ENCODE data around the gene PRMT1. TPM values are rescaled to one million over a fixed set of nuclear protein-coding genes. Genes with fewer than 3 reads are reported as not detected.

Gene PRMT1
- 156 TPM for total RNA-seq

DNA sequence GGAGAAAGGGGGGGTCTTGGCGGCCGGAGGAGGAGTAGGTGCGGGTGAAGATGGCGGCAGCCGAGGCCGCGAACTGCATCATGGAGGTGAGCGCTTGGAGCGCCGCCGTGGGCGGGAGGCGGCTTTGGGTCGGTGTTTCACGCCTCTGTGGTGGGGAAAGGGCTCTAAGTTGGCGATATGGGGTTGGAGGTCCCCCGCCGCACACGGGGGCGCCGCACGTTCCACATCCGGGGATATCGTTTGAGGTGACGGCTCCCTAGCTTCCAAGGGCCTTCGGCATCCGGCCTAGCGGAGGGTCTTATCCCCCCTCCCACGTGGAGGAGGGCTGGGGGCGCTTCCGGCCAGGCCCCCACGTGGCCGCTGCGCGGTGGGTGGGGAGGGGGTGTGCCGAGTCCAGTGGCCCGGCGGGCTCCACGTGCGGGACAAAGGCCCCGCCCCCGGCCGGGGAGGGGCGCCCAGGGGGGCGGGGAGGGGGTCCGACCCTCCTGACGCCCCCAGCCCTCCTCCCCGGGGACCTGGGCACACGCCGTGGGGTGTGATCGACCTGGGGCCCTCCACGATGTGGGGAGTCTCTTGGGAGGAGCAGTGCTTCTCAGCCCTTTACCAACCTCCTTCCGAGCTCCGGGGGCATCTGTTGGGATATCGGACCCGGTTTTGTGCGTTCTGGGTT is at the start of gene PRMT1:
Gene PRMT1, plus strand, starts transcription at position 41 of the 670 bp plus-strand sequence. Its CDS starts 10 bp downstream, at position 51.
- Histone ChIP-seq H3K36me3 (peaks cover 0 to 14% of the 10 kb centered on the region in 2 donors), H3K27me3 (no peaks in the 10 kb centered on the region), H3K4me3 (peak within 1 kb of the TSS; percentile 80 to 89), H3K27ac (peak within 1 kb of the TSS; percentile 95), H3K4me1 (peaks cover 54% of the 10 kb centered on the region), H3K9me3 (no peaks in the 10 kb centered on the region)
- DNase-seq (ENCODE audit: extremely low spot score in 2 of 2), result no peak
- TF ChIP-seq POLR2A (IDR thresholded peaks at IDR 0.05) (peak in 1 of 2 donors; percentile 86), POLR2AphosphoS5 (IDR thresholded peaks at IDR 0.05; ENCODE audit: insufficient read depth in 1 of 2, low read depth in 1 of 2) (peak in 1 of 2 donors; percentile 96)
- TF ChIP-seq, protein P1, sequence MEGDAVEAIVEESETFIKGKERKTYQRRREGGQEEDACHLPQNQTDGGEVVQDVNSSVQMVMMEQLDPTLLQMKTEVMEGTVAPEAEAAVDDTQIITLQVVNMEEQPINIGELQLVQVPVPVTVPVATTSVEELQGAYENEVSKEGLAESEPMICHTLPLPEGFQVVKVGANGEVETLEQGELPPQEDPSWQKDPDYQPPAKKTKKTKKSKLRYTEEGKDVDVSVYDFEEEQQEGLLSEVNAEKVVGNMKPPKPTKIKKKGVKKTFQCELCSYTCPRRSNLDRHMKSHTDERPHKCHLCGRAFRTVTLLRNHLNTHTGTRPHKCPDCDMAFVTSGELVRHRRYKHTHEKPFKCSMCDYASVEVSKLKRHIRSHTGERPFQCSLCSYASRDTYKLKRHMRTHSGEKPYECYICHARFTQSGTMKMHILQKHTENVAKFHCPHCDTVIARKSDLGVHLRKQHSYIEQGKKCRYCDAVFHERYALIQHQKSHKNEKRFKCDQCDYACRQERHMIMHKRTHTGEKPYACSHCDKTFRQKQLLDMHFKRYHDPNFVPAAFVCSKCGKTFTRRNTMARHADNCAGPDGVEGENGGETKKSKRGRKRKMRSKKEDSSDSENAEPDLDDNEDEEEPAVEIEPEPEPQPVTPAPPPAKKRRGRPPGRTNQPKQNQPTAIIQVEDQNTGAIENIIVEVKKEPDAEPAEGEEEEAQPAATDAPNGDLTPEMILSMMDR (IDR thresholded peaks at IDR 0.05), result no peak
- intact Hi-C loops (cut with DNase I), result no loop called here

DNA sequence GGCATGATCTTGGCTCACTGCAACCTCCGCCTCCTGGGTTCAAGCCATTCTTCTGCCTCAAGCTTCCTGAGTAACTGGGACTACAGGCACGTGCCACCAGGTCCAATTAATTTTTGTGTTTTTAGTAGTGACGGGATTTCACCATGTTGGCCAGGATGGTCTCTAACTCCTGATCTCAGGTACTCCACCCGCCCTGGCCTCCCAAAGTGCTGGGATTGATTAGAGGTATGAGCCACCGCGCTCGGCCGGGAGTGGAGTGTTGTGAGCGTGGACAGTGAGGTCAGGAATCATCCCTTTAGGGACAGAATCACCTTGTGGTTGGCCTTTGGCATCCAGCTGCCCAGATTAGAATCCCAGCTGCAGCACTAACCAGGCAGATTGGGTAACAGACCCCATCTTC is 47.4 kb upstream of the PRMT1 start:
- no peak for TF ChIP-seq POLR2AphosphoS5 (IDR thresholded peaks at IDR 0.05; ENCODE audit: insufficient read depth in 1 of 2, low read depth in 1 of 2)
- TF ChIP-seq, protein P1 (IDR thresholded peaks at IDR 0.05), result no peak
- no peak for TF ChIP-seq POLR2A (IDR thresholded peaks at IDR 0.05)
- DNase-seq (ENCODE audit: extremely low spot score in 2 of 2), result no peak
- H3K4me1 ChIP-seq, result peaks cover 13% of the 10 kb centered on the region
- H3K4me3 ChIP-seq, result no peak overlapping the region
- H3K9me3 ChIP-seq, result no peaks in the 10 kb centered on the region
- intact Hi-C loops (cut with DNase I), result no loop called here
- H3K27me3 ChIP-seq, result no peaks in the 10 kb centered on the region
- H3K36me3 ChIP-seq, result peaks cover 0 to 19% of the 10 kb centered on the region in 2 donors
- no peak overlapping the region for H3K27ac ChIP-seq

GRCh38 chr19:49631014-49631588 is 46.0 kb upstream of the PRMT1 start:
- Histone ChIP-seq H3K4me1 (peaks cover 13% of the 10 kb centered on the region), H3K36me3 (peaks cover 0 to 13% of the 10 kb centered on the region in 2 donors), H3K27me3 (no peaks in the 10 kb centered on the region), H3K27ac (no peak overlapping the region), H3K9me3 (no peaks in the 10 kb centered on the region), H3K4me3 (no peak overlapping the region)
- intact Hi-C loops (cut with DNase I), result no loop called here
- TF ChIP-seq POLR2AphosphoS5 (IDR thresholded peaks at IDR 0.05; ENCODE audit: insufficient read depth in 1 of 2, low read depth in 1 of 2) (no peak), POLR2A (IDR thresholded peaks at IDR 0.05) (no peak)
- TF ChIP-seq, protein P1 (IDR thresholded peaks at IDR 0.05), result no peak
- no peak for DNase-seq (ENCODE audit: extremely low spot score in 2 of 2)

- intact Hi-C loops (cut with DNase I), result no loop called here
- no peak overlapping the region for H3K4me3 ChIP-seq
- H3K36me3 ChIP-seq, result peaks cover 0 to 15% of the 10 kb centered on the region in 2 donors
- no peaks in the 10 kb centered on the region for H3K27me3 ChIP-seq
- TF ChIP-seq POLR2AphosphoS5 (IDR thresholded peaks at IDR 0.05; ENCODE audit: insufficient read depth in 1 of 2, low read depth in 1 of 2), result no peak
- no peak for TF ChIP-seq POLR2A (IDR thresholded peaks at IDR 0.05)
- TF ChIP-seq, protein P1 (IDR thresholded peaks at IDR 0.05), result no peak
- H3K4me1 ChIP-seq, result peaks cover 18% of the 10 kb centered on the region
- H3K27ac ChIP-seq, result no peak overlapping the region
- no peak for DNase-seq (ENCODE audit: extremely low spot score in 2 of 2)
- H3K9me3 ChIP-seq, result no peaks in the 10 kb centered on the region
These were observed 45.4 kb upstream of the PRMT1 start for GRCh38 chr19:49631610-49632192.
